ENCODE measurements around the gene WDR1. TPM values are rescaled to one million over a fixed set of nuclear protein-coding genes. Genes with fewer than 3 reads are reported as not detected.
A peak's percentile ranks its signal among the peaks of the same experiment; 100 is the strongest.

The WDR1 gene
- total RNA-seq, 1 experiment from 2014 or later: 367 TPM

DNA sequence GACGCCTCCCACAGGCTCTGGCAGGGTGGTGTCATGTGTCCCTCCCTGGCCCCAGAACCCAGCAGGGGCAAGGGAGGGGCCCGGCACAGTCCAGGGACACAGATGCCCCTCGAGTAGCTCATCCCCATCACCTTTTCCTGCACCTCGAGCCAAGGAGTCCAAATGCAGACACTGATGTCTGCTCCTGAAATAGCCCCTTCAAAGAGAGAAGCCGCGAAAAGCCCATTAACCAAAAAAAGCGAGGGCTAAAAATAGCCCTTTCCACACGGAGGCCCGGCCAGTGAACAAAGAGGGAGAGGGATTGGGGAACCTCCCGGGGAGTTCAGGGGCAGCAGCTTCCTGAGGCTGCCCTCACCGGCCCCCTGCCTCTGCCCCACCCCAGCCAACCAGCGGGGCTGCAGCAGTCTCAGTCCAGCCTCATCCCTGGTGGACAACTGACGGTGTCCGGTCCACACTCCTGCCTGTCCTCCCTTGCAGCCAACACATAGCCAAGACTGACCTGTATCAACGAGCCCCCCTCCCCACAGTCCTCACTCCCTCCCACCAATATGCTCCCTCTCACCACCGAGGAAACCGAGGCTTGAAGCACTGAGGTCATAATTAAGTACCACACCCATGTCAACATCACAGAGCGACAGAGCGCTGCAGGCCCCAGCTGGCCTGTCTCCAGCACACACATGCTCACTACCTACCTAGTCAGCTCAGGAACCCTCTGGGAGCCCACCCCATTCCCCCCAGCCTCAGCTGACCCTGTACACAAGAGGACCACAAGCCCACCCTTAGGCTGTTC is 23.9 kb downstream of the WDR1 start:
- H2BK12ac ChIP-seq (ENCODE audit: insufficient read length, low read depth, low read length): no peak overlapping the region
- no peaks in the 10 kb centered on the region for H3K79me1 ChIP-seq (ENCODE audit: insufficient read depth, low read depth, low read length, poor library complexity, severe bottlenecking)
- no peak overlapping the region for H3K4ac ChIP-seq (ENCODE audit: low read depth, low read length)
- H3K56ac ChIP-seq (ENCODE audit: insufficient read length, low read depth, low read length): no peak overlapping the region
- TF ChIP-seq, protein P1, sequence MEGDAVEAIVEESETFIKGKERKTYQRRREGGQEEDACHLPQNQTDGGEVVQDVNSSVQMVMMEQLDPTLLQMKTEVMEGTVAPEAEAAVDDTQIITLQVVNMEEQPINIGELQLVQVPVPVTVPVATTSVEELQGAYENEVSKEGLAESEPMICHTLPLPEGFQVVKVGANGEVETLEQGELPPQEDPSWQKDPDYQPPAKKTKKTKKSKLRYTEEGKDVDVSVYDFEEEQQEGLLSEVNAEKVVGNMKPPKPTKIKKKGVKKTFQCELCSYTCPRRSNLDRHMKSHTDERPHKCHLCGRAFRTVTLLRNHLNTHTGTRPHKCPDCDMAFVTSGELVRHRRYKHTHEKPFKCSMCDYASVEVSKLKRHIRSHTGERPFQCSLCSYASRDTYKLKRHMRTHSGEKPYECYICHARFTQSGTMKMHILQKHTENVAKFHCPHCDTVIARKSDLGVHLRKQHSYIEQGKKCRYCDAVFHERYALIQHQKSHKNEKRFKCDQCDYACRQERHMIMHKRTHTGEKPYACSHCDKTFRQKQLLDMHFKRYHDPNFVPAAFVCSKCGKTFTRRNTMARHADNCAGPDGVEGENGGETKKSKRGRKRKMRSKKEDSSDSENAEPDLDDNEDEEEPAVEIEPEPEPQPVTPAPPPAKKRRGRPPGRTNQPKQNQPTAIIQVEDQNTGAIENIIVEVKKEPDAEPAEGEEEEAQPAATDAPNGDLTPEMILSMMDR (conservative IDR thresholded peaks at IDR 0.05): no peak
- H4K20me1 ChIP-seq (ENCODE audit: control insufficient read depth, insufficient read depth, insufficient read length): no peaks in the 10 kb centered on the region
- H2BK5ac ChIP-seq (ENCODE audit: insufficient read length, low read length): no peak overlapping the region
- Mint-ChIP-seq H3K36me3 (ENCODE audit: insufficient read depth in 1 of 3, low read depth in 3 of 3) (peaks cover 63 to 97% (median 95%) of the 10 kb centered on the region in 3 experiments), H3K4me1 (peaks cover 22 to 27% of the 10 kb centered on the region in 2 experiments), H3K9me3 (no peaks in the 10 kb centered on the region), H3K27me3 (ENCODE audit: low read depth) (no peaks in the 10 kb centered on the region; the same call in 1 of the 2 replicates), H3K27ac (peak overlapping the region; percentile 61 to 95 (median 92); a peak in 5 of 7 replicates), H3K4me3 (no peak overlapping the region)
- no peak overlapping the region for H3K9ac ChIP-seq (ENCODE audit: extremely low read depth, insufficient read length, low read length)
- H3K27me3 ChIP-seq (ENCODE audit: insufficient read depth, low read length): no peaks in the 10 kb centered on the region
- H3K18ac ChIP-seq (ENCODE audit: insufficient read length, low read depth, low read length): no peak overlapping the region
- DNase-seq: no peak
- H3K4me1 ChIP-seq (ENCODE audit: insufficient read depth, low read length): no peaks in the 10 kb centered on the region; the same call in 1 of the 2 replicates
- no peak overlapping the region for H3K14ac ChIP-seq (ENCODE audit: insufficient read depth, low read length)
- H2AFZ ChIP-seq (ENCODE audit: low read length): no peak overlapping the region
- no peak overlapping the region for H3T11ph ChIP-seq (ENCODE audit: low read length)
- H4K5ac ChIP-seq (ENCODE audit: insufficient read length, low read depth, low read length): no peak overlapping the region
- no peak overlapping the region for H3K27ac ChIP-seq (ENCODE audit: insufficient read length, low read depth, low read length)
- no peak overlapping the region for H2BK120ac ChIP-seq (ENCODE audit: low read depth, low read length, poor library complexity, severe bottlenecking)
- no peak overlapping the region for H4K8ac ChIP-seq (replicated peaks; ENCODE audit: insufficient read length, low read depth, low read length)
- no peak overlapping the region for H2AK5ac ChIP-seq (ENCODE audit: insufficient read length, low read length)
- no peak overlapping the region for H2BK20ac ChIP-seq (ENCODE audit: low read depth, low read length, poor library complexity, severe bottlenecking)
- no peaks in the 10 kb centered on the region for H3K9me3 ChIP-seq (ENCODE audit: control insufficient read depth, low read depth, low read length)
- no peak overlapping the region for H3K23ac ChIP-seq (ENCODE audit: insufficient read length, low read depth, low read length)
- H3K23me2 ChIP-seq (ENCODE audit: insufficient read length, low read depth, low read length, poor library complexity, severe bottlenecking): no peaks in the 10 kb centered on the region
- no peak overlapping the region for H4K91ac ChIP-seq (ENCODE audit: insufficient read length, low read depth, low read length)
- H2BK15ac ChIP-seq (ENCODE audit: low read depth, low read length): no peak overlapping the region
- no CpG with 5 or more reads among the region's 19 CpGs for WGBS (ENCODE audit: extremely low coverage, insufficient read length, low lambda C conversion rate)
- peaks cover 7% of the 10 kb centered on the region; the same call in 1 of the 2 replicates for H3K79me2 ChIP-seq (ENCODE audit: insufficient read depth, low read length)
- no peak overlapping the region for H3K4me2 ChIP-seq (ENCODE audit: insufficient read depth, insufficient read length, low read length)

Data from H9 (cell line).